Peyer's patch (tissue), 4 donors: Measurements from ENCODE around the gene USP17L27.
"Not testable (repeated sequence)": the region's sequence is repeated elsewhere in the genome, so short reads cannot be mapped to it uniquely, and the experiment has no call there.

Experiments
- POLR2A ChIP-seq, 2 donors: fragments of 450-650 bp; IDR thresholded peaks; one replicate each; pipeline ENCODE4 v1.5.1; 2017; ENCODE audit warnings: antibody characterized with exemption in 2 of 2, mild to moderate bottlenecking in 2 of 2, moderate library complexity in 2 of 2
- TF ChIP-seq, protein P1 (sequence below), 6 experiments: fragments of 450-650 bp in 4 of 6; fragments of 200-600 bp in 2 of 6; sonication (generic) in 1 of 6; IDR thresholded peaks; one replicate each; pipeline ENCODE4 v1.5.1; 2017 to 2019; ENCODE audit warnings: antibody characterized with exemption in 6 of 6, mild to moderate bottlenecking in 3 of 6, moderate library complexity in 1 of 6

DNA sequence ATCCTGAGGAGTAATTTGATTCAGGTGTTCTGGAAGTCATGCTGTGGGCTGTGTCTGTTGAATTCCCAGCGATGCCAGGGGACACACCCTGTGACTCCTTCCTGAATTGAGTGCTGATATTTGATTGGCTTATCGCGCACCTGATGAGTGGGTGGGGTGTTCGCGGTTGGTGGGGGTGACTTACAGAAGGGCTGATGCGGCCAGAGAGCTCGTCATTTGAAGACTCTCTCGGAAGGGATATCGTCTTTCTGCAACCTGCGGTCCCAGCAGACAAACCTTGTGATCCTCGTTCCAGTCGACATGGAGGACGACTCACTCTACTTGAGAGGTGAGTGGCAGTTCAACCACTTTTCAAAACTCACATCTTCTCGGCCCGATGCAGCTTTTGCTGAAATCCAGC is 9.6 kb upstream of the USP17L27 start, which contains the start of gene USP17L26:
- TF ChIP-seq, protein P1, sequence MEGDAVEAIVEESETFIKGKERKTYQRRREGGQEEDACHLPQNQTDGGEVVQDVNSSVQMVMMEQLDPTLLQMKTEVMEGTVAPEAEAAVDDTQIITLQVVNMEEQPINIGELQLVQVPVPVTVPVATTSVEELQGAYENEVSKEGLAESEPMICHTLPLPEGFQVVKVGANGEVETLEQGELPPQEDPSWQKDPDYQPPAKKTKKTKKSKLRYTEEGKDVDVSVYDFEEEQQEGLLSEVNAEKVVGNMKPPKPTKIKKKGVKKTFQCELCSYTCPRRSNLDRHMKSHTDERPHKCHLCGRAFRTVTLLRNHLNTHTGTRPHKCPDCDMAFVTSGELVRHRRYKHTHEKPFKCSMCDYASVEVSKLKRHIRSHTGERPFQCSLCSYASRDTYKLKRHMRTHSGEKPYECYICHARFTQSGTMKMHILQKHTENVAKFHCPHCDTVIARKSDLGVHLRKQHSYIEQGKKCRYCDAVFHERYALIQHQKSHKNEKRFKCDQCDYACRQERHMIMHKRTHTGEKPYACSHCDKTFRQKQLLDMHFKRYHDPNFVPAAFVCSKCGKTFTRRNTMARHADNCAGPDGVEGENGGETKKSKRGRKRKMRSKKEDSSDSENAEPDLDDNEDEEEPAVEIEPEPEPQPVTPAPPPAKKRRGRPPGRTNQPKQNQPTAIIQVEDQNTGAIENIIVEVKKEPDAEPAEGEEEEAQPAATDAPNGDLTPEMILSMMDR (IDR thresholded peaks at IDR 0.05): not testable (repeated sequence)
- not testable (repeated sequence) for TF ChIP-seq POLR2A (IDR thresholded peaks at IDR 0.05)
